Large intestine (tissue), 3 donors: ENCODE data around the gene BLMH. TPM values are rescaled to one million over a fixed set of nuclear protein-coding genes. Genes with fewer than 3 reads are reported as not detected.

Experiments
- DNase-seq, 2 donors: peaks; one replicate each; pipeline versions ENCODE4 v3.0.0 to v3.0.0-alpha.2; 2013
- H3K27ac ChIP-seq: one replicate; pipeline ENCODE4 v1.5.1; 2013; ENCODE audit warnings: low read length
- H3K27me3 ChIP-seq: 2 replicates; pipeline ENCODE4 v1.6.1; 2013; ENCODE audit warnings: low read length; ENCODE audit not compliant: control insufficient read depth, insufficient read depth
- H3K36me3 ChIP-seq: 2 replicates; pipeline ENCODE4 v1.6.1; 2013; ENCODE audit warnings: low read length; ENCODE audit not compliant: control insufficient read depth, insufficient read depth
- H3K4me1 ChIP-seq: one replicate; pipeline ENCODE4 v1.6.1; 2013; ENCODE audit warnings: low read length; ENCODE audit not compliant: control insufficient read depth, insufficient read depth
- H3K4me3 ChIP-seq: one replicate; pipeline ENCODE4 v1.5.1; 2013; ENCODE audit warnings: low read length
- H3K9me3 ChIP-seq: one replicate; pipeline ENCODE4 v1.6.1; 2013; ENCODE audit warnings: mild to moderate bottlenecking, low read depth, low read length, moderate library complexity; ENCODE audit not compliant: control insufficient read depth
- WGBS: methylation state at CpG from one replicate; pipeline ENCODE4 v1.1.5; 2013; ENCODE audit warnings: low lambda C conversion rate; ENCODE audit not compliant: insufficient coverage; 5-methylcytosine and 5-hydroxymethylcytosine counted together
- polyA plus RNA-seq: library from polyadenylated mRNA; unstranded; fragments of 120-200 nt; gene quantifications from one replicate; pipeline ENCODE4 v1.2.1, GENCODE V29; 2013

BLMH gene
- polyA plus RNA-seq, 1 donor: 50.1 TPM

DNA sequence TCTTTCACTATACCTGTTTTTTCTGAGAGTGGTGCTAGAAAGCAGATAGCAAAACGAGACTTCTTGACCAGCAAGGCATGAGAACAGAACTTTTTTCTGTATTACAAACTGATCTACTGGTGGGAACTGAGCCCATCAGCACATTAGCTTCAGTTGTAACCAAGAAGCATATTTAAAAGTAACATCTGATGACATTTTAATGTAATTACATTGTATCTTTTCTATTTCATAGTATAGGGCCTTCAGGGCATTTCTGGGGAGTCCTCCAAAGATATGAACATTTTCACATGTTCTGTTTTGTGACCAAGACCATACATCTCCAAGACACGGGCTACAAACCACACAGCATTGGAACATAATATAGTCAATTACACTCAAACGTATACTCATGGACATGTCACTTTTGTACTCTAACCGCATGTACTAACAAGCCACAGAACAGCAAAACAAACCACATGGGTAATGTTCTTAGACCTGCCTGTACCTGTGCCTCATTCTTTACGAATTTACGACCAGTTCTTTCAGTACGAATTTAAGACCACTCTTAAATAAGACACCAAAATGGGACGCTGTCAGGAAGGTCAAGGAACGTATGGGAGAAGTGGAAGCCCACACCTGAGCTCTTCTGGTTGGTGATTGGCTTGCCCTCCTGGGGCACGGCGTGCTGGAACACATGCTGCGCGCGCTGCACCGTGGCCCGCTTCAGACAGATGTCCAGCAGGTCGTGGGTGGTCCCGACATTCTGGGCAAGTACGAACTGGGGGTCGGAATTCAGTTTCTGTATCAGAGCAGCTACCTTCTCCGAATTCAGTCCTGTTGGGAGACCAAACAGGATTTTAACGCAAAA lies 825 bp downstream of the BLMH start:
- Histone ChIP-seq H3K36me3 (peaks cover 18% of the 10 kb centered on the region), H3K27ac (peak overlapping the region; percentile 39), H3K4me3 (peak overlapping the region; percentile 91), H3K9me3 (no peaks in the 10 kb centered on the region), H3K4me1 (peaks cover 8% of the 10 kb centered on the region), H3K27me3 (no peaks in the 10 kb centered on the region)
- 40% methylated on average over 1 of the region's 22 CpGs for WGBS
- peak; percentile 14 to 67 for DNase-seq

DNA sequence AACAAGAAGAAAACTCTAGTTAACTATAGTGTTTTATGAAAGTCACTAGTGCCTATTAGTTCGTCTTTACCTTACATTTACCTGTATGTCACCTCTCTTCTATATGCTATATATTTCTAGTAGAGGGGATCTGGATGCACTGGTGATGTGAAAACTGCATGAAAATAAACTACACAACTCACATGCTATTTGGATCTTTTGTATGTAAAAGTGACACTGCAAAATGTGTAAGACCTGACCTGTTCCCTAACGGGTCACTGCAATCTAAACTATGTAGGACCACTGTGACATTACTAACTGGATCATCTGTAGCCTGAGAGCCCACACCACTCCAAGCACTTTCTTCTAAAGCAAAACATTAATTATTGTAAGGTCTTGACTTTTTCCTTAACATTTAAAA lies 1.7 kb downstream of the BLMH start:
- DNase-seq: no peak
- H3K36me3 ChIP-seq: peaks cover 26% of the 10 kb centered on the region
- H3K27me3 ChIP-seq: no peaks in the 10 kb centered on the region
- peaks cover 8% of the 10 kb centered on the region for H3K4me1 ChIP-seq
- no CpG with 5 or more reads among the region's 2 CpGs for WGBS
- H3K9me3 ChIP-seq: no peaks in the 10 kb centered on the region
- H3K4me3 ChIP-seq: no peak overlapping the region
- H3K27ac ChIP-seq: no peak overlapping the region

GRCh38 chr17:30279156-30279555 lies 12.6 kb downstream of the BLMH start:
- Histone ChIP-seq H3K27me3 (no peaks in the 10 kb centered on the region), H3K36me3 (peaks cover 36% of the 10 kb centered on the region), H3K4me3 (no peak overlapping the region), H3K27ac (no peak overlapping the region), H3K4me1 (no peaks in the 10 kb centered on the region), H3K9me3 (no peaks in the 10 kb centered on the region)
- no peak for DNase-seq

DNA sequence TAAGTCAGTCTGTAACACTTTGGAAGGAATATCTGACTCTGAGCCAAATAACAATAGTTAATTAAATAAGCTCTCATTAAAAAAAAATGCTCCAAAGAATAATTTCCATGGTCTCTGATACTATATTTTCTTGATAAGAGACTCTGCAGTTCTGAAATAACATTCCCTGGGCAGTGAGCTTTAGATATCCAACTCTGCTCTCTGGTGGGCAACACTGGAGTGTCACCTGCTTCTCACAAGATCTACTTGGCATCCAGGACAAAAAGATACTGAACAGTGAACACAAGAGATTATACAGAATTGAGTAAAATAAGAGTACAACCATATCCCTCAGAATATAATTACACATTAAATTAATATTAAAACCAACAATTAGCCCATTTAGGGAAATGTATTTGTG lies 13.7 kb downstream of the BLMH start:
- H3K9me3 ChIP-seq: no peaks in the 10 kb centered on the region
- H3K4me1 ChIP-seq: no peaks in the 10 kb centered on the region
- H3K36me3 ChIP-seq: peaks cover 43% of the 10 kb centered on the region
- H3K27me3 ChIP-seq: no peaks in the 10 kb centered on the region
- H3K4me3 ChIP-seq: no peak overlapping the region
- DNase-seq: peak; percentile 15 to 24
- H3K27ac ChIP-seq: no peak overlapping the region

DNA sequence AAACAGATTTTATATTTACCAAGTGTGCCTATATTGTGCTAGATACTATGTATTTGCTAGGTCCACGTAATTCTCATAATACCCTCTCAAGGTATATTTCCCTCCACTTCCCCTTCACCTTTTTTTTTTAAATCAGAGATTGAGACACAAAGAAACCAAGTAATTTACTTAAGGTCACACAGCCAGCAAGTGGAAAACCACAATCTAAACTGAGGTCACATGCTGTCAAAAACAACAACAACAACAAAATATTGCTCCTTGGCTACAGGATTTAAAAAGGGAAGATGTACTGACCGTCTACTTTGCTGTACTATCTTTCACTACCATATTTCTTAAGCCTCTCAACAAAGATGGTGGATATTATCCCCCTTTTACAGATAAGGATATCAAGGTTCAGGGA lies 15.8 kb downstream of the BLMH start:
- no peak overlapping the region for H3K27ac ChIP-seq
- peaks cover 43% of the 10 kb centered on the region for H3K36me3 ChIP-seq
- no peak for DNase-seq
- no peak overlapping the region for H3K4me3 ChIP-seq
- no peaks in the 10 kb centered on the region for H3K27me3 ChIP-seq
- WGBS: 100% methylated on average over 1 of the region's 2 CpGs
- no peaks in the 10 kb centered on the region for H3K4me1 ChIP-seq
- no peaks in the 10 kb centered on the region for H3K9me3 ChIP-seq

DNA sequence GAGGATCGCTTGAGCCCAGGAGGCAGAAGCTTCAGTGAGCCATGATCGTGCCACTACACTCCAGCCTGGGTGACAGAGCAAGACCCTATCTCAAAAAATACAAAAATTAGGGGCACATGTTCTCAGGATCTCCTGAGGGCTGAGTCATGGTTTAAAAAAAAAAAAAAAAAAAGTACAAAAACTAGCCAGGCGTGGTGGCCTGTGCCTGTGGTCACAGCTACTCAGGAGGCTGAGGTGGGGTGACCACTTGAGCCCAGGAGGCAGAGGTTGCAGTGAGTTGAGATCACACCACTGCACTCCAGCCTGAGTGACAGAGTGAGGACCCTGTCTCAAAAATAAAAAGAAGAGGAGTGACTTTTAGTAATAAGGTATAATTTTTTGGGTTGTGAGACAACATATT lies 16.9 kb downstream of the BLMH start:
- Histone ChIP-seq H3K27ac (no peak overlapping the region), H3K4me3 (no peak overlapping the region), H3K27me3 (no peaks in the 10 kb centered on the region), H3K36me3 (peaks cover 40% of the 10 kb centered on the region), H3K4me1 (no peaks in the 10 kb centered on the region), H3K9me3 (no peaks in the 10 kb centered on the region)
- no peak for DNase-seq
- WGBS: no CpG with 5 or more reads among the region's 3 CpGs

GRCh38 chr17:30273373-30273772 lies 18.4 kb downstream of the BLMH start:
- H3K36me3 ChIP-seq: peaks cover 43% of the 10 kb centered on the region
- WGBS: no CpG with 5 or more reads among the region's 6 CpGs

DNA sequence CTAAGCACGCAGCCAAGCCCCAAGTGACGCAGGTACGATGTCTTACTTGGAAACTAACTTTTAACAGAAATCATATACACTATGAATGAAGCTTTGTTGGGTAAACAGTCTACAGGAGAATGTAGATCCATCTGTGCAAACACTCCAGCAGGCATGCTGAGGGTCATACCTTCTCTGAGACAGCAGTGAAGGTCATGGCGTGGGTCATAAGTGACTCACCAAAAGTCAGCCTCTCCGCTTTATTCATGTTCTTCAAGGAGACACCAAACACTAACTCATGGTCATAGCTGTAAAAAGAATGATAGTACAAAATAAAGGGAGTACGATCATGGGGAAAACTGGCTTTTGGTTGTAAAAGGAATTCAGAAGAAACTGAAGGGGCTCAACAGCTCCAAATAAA lies 20.6 kb downstream of the BLMH start:
- Histone ChIP-seq H3K27ac (no peak overlapping the region), H3K4me1 (no peaks in the 10 kb centered on the region), H3K9me3 (no peaks in the 10 kb centered on the region), H3K27me3 (no peaks in the 10 kb centered on the region), H3K36me3 (peaks cover 52% of the 10 kb centered on the region), H3K4me3 (no peak overlapping the region)
- no peak for DNase-seq
- 100% methylated on average over 2 of the region's 6 CpGs for WGBS

More at GRCh38 chr17:30273373-30273772, 18.4 kb downstream of the BLMH start:
- H3K9me3 ChIP-seq: no peaks in the 10 kb centered on the region
- H3K4me1 ChIP-seq: no peaks in the 10 kb centered on the region
- no peak overlapping the region for H3K27ac ChIP-seq
- H3K4me3 ChIP-seq: no peak overlapping the region
- no peaks in the 10 kb centered on the region for H3K27me3 ChIP-seq
- no peak for DNase-seq

DNA sequence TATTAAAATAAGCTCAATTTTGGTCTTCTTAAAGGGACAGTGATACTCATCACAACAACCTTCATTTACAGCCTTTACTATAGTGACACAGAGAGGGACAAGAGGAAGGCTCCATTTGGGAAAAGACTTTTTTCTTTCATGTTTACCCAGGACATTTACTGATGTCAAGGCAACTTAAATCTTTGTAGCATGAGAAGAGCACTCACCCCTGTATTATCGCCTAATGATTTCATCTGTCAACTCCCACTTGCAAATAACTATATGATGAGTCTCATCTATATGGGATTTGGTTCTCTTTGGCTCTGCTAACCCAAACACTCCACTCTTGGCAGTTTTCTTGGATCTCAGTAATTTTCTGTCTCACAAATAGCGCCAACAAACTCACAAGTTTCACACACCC lies 24.1 kb downstream of the BLMH start:
- Histone ChIP-seq H3K36me3 (peaks cover 57% of the 10 kb centered on the region), H3K27me3 (no peaks in the 10 kb centered on the region), H3K9me3 (no peaks in the 10 kb centered on the region), H3K4me3 (no peak overlapping the region), H3K4me1 (no peaks in the 10 kb centered on the region), H3K27ac (no peak overlapping the region)
- DNase-seq: no peak
- 100% methylated on average over 1 of the region's 2 CpGs for WGBS

DNA sequence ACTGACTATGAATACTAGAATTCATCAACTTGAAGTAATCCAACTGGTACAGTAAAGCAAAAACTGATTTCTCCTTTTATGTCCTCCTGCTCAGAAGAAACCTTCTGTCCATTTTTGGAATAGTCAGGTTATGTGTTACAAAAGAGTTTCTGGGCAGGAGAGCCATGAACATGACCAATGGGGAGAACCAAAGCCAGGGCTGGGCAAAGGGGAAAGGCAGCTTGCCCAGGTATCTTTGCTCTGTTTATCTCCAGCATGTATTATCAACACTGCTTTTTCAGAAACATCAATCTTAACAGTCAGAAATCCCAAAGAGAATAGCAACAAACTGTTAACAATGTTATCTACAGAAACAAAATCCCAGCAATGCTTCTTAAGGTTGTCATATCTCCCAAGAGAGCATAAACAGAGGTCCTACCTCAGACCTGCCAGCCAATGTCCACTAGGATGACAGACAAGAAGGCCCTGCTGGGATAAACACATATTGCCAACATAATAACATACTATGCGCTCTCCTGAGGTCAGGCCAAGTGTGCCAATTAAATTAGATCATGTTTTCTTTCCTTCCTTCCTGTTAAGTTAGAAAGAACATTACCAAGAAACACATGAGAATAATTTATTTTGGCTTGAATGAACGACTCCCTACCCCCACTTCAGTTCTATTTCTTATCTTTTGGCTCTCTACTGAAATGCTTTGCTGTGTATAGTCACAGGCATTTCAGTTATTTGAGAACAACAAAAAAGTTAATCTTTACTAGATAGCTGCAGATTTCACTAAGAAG lies 28.0 kb downstream of the BLMH start:
- no peak for DNase-seq
- Histone ChIP-seq H3K4me3 (no peak overlapping the region), H3K9me3 (no peaks in the 10 kb centered on the region), H3K27me3 (no peaks in the 10 kb centered on the region), H3K27ac (no peak overlapping the region), H3K4me1 (no peaks in the 10 kb centered on the region), H3K36me3 (peaks cover 53% of the 10 kb centered on the region)
- WGBS: no CpG with 5 or more reads among the region's 2 CpGs
